ENCODE measurements around the gene MAPK8IP1. TPM values are rescaled to one million over a fixed set of nuclear protein-coding genes. Genes with fewer than 3 reads are reported as not detected.

The MAPK8IP1 gene
- total RNA-seq, 1 donor from 2014 or later: 8.0 TPM

DNA sequence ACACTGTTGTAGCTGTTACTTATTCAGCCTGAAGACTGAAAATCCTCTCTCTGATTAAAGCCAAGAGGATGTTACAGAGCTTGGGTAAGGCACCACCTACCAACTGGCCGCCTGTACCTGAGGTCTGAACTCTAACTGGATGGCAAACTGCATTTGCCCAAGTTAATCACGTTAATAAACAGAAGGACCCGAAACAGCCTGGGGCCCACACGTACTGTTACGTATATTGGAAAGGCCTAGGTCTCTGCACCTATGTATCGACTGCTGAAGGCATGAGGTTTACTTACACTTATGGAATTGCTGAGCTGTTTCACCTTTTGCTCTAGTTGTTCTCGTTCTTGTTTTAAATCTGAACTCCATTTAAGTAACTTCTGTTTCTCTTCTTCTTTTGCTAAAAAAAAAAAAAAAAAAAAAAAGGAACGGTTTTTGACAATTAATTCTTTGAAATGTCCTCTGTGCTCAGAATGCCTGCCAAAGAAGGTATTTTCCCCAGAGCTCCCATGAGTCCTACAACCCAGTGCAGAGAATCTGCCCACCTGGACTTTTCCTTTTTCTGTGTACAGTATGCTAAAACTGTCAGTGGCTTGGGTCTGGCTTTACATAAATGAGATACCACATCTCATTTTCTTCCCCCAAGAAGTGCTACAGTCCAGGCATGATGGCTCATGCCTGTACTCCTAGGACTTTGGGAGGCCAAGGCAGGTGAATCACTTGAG lies 50.1 kb downstream of the MAPK8IP1 start:
- ATAC-seq (no peak), DNase-seq (ENCODE audit: low spot score) (no peak)

DNA sequence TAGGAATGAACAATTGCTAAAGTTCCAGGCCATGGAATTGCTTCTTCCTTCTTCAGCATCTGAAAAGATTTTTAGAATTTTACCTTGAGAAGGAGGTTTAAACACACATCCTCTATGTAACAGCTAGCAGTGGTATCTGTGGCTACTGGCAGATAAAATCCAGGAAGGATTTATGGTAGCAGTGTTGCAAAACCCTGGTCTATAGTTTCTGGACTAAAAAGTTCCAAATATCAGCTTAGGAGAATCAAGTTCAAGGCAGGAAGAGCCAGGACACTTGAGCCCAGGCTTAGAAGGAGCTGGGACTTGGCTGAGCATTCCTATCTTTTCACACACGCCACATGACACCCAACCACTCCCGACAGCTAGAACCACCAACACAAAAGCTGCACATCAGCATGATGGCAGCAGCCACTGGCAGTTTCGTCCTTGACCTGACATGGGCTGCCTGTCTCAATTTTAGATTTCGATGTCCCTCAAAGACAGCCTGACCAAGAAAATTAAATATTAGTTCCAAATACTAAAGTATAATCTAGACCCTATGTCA lies 51.1 kb downstream of the MAPK8IP1 start:
- ATAC-seq (no peak), DNase-seq (ENCODE audit: low spot score) (no peak)

DNA sequence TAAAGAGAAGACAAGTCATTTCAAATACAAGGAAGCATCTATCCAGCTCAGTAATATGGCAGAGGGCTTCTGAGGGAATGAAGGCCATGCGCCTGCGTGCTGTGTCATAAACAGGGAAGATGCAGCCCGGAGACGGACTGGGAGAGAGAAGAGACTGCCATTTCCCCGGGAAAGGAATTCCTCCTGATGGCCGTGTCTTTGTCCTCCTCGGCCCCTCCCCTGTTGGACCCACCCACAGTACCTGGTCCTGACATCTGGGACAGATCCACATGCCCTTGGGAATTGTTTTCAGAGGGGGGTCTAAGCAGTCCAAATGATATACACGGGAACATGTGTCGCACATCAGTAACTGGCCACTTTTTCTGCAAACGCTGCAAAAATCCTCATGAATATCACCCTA lies 52.5 kb downstream of the MAPK8IP1 start:
- DNase-seq (ENCODE audit: low spot score) (no peak), ATAC-seq (no peak)

DNA sequence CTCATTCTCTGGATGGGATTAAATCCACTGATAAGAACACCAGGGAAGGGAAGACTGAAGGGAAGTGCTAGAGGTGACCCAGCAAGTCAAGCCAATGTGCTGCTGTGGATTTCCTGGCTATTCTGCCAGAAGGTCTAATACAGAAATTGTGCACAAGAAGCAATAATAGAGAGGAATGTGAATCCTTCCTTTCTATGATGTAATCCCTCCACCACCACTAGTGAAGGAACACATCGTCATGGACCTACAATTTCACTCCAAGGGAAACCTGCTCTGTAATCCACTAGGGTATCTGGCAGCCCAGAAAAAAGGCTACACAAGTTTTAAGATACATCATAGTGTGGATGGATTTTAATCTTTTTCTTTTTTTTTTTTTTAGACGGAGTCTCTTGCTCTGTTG lies 54.4 kb downstream of the MAPK8IP1 start:
- DNase-seq (ENCODE audit: low spot score) (no peak), ATAC-seq (no peak)

DNA sequence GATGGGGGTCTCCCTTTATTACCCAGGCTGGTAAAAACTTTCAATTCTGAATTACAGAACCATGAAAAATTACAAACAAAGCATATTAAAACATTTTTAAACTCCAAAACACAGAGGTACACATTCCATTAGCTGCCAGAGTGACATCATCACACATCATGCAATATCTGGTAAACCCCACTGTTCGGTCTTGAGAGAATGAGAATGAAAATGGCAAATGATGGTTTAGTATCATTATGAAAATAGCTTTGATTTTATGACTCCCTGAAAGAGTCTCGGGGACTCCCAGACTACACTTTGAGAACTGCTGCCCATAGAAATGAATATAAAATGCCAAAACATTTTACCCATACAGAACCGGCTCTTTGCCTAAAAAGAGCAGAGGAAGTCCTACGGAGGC lies 55.8 kb downstream of the MAPK8IP1 start:
- no peak for DNase-seq (ENCODE audit: low spot score)
- ATAC-seq: no peak

DNA sequence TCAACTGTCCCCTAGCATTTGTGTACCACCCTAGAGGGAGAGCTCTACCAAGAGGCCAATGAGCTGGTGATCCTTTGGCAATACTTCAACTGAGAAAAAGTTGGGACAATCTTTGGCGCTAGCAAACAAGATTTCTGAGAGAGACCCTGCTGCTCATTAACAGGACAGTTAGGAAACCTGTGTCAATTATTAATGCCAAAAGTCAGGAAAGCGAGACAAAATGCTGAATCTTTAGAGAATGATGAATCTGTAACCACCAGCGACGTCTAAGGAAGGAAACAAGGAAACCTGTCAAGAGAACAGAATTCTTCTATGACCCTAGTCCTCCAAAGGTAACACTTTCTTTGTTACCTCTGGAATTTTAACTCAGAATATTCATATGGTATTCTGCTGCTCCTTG lies 56.9 kb downstream of the MAPK8IP1 start:
- DNase-seq (ENCODE audit: low spot score): no peak
- peak; percentile 44 for ATAC-seq

DNA sequence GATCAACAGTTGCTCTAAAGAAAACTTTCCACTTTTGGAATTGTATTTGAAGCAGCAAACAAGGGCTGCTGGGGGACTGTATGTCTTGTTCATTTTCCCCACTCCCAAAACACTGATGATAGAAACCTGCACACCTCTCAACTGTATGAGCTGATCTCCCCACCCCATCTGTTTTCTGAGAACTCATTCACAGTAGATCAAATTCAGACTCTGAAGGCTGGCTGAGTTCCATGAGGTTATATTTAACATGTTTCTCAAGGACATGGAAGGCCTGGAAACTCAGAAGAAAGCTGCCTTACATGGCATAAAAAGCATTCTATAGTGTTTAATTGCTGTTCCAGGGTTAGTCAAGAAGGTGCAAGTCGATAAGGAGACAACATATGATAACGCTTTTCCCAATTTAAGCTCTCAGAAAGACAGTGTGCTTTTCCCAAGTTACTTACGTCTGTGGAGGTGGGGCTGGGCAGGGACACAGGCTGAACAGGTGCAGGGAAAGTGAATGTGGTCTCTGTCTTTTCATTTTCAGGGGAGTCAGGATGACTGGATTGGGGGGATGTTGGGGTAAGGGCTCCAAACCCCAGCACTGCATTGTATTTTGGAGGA lies 60.0 kb downstream of the MAPK8IP1 start:
- no peak for DNase-seq (ENCODE audit: low spot score)
- ATAC-seq: no peak

DNA sequence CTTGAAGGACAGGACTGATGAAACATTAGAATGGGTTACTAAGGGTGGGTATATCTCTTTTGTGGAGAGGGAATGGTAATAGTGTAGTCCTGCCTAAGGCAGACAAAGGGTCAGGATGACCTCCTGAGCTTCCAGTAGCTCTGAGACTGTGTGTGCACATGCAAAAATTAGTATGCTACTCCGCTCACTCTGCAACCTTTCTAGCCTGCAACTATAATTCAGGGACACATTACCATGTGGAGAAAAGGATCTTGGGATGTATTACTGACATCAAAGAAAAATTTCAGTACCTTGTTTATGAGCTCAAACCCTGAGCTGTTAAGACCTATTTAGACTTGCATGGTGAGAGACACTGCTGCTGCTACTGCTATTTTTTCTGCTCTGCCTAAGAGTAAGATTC lies 62.4 kb downstream of the MAPK8IP1 start:
- ATAC-seq (no peak), DNase-seq (ENCODE audit: low spot score) (no peak)

DNA sequence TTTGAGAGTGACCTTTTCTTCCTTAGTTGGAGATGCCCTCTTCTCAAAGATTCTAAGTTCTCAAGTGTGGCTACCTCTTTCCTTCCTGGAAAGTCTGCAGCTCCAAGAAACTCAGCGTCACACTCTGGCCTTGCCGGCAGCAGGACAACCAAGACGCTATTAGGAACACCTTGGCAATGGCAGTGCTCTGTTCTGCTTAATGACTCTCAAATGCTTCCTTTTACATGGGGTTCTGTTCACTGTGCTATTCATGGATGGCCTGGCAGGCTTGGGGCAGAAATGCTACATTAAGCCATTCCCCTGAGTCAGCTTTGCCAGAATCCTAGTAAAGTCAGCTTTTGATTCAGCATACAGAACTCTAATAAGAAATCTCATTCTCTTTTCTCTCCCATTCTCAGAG lies 62.9 kb downstream of the MAPK8IP1 start:
- DNase-seq (ENCODE audit: low spot score) (no peak), ATAC-seq (no peak)

DNA sequence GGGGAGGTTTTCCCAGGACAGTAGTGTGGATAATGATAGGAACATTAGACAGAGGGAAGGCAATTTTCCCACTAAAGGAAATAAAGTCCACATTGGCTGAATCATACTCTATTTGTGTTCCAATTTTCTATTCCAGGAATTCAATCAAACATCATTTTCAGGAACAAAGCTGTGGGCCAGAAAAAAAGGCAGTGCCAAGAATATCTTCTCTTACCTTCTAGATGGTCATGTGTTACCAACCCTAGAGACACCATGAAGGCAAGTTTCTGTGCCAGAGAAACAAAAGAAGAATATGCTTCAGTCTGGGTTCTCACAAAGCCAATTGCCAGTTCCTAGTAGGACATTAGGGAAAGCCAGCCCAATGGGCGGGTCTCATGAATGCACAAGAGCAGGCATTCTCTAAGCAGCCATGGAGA lies 64.5 kb downstream of the MAPK8IP1 start:
- DNase-seq (ENCODE audit: low spot score) (no peak), ATAC-seq (peak; percentile 28)

Other genes with a start within 250 kb of the MAPK8IP1 start
- 2.3 TPM for gene CHST1, start 220.0 kb upstream of the MAPK8IP1 start, total RNA-seq
- gene SLC35C1, start 80.5 kb upstream of the MAPK8IP1 start, total RNA-seq: 13.2 TPM
- 52.9 TPM for gene CRY2, start 38.2 kb upstream of the MAPK8IP1 start, total RNA-seq
- 0.68 TPM for gene FREY1, start 21.6 kb downstream of the MAPK8IP1 start, total RNA-seq
- gene PEX16, start 32.2 kb downstream of the MAPK8IP1 start, total RNA-seq: 37.0 TPM
- 2.9 TPM for gene LARGE2, start 37.0 kb downstream of the MAPK8IP1 start, total RNA-seq
- 8.2 TPM for gene PHF21A, start 235.8 kb downstream of the MAPK8IP1 start, total RNA-seq

Measured in left lobe of liver (tissue), 2 donors.